HEK293T (cell line): ENCODE measurements around the gene ISG20L2.
A peak's percentile ranks its signal among the peaks of the same experiment; 100 is the strongest.

Experiments
- CTCF ChIA-PET: fragments of 350-600 bp; formaldehyde crosslinking; extraction: SDS; loops from one replicate; lab custom pipeline; 2021; ENCODE audit warnings: antibody characterized with exemption, inconsistent platforms; lab: Yijun Ruan, JAX
- POLR2A ChIA-PET: fragments of 350-600 bp; formaldehyde crosslinking; extraction: SDS; loops from one replicate; lab custom pipeline; 2020; ENCODE audit warnings: antibody characterized with exemption, inconsistent platforms; lab: Yijun Ruan, JAX
- DNase-seq: peaks from one replicate; pipeline ENCODE4 v3.0.0; 2012; ENCODE audit warnings: mixed read lengths; ENCODE audit errors: extremely low spot score
- ARNT ChIP-seq: fragments of 450-650 bp; IDR thresholded peaks from 2 replicates; pipeline ENCODE4 v1.6.1; 2017; ENCODE audit warnings: mild to moderate bottlenecking
- BHLHE40 ChIP-seq: fragments of 450-650 bp; IDR thresholded peaks from 2 replicates; pipeline ENCODE4 v1.6.1; 2016; ENCODE audit warnings: mild to moderate bottlenecking, moderate library complexity, borderline replicate concordance
- CTBP1 ChIP-seq: fragments of 450-650 bp; IDR thresholded peaks from 2 replicates; pipeline ENCODE4 v1.6.1; 2016; ENCODE audit warnings: borderline replicate concordance
- ELF4 ChIP-seq: fragments of 450-650 bp; IDR thresholded peaks from 2 replicates; pipeline ENCODE4 v1.6.1; 2017; ENCODE audit warnings: antibody characterized with exemption
- FOXA1 ChIP-seq: fragments of 450-650 bp; IDR thresholded peaks from 2 replicates; pipeline ENCODE4 v1.6.1; 2016; ENCODE audit warnings: mild to moderate bottlenecking
- FOXK2 ChIP-seq: fragments of 450-650 bp; IDR thresholded peaks from 2 replicates; pipeline ENCODE4 v1.6.1; 2016; ENCODE audit warnings: mild to moderate bottlenecking
- FOXM1 ChIP-seq: fragments of 450-650 bp; IDR thresholded peaks from 2 replicates; pipeline ENCODE4 v1.6.1; 2017; ENCODE audit warnings: mild to moderate bottlenecking, borderline replicate concordance
- HDGF ChIP-seq: fragments of 450-650 bp; IDR thresholded peaks from 2 replicates; pipeline ENCODE4 v1.6.1; 2017; ENCODE audit warnings: antibody characterized with exemption, borderline replicate concordance
- L3MBTL2 ChIP-seq: fragments of 450-650 bp; conservative IDR thresholded peaks from 2 replicates; pipeline ENCODE4 v1.6.1; 2016; ENCODE audit warnings: mild to moderate bottlenecking
- LEF1 ChIP-seq: fragments of 450-650 bp; IDR thresholded peaks from 2 replicates; pipeline ENCODE4 v1.6.1; 2017; ENCODE audit warnings: mild to moderate bottlenecking, borderline replicate concordance
- NFRKB ChIP-seq: fragments of 450-650 bp; IDR thresholded peaks from 2 replicates; pipeline ENCODE4 v1.6.1; 2016; ENCODE audit warnings: mild to moderate bottlenecking, moderate library complexity
- SP1 ChIP-seq: fragments of 450-650 bp; IDR thresholded peaks from 2 replicates; pipeline ENCODE4 v1.6.1; 2017
- SUZ12 ChIP-seq: fragments of 450-650 bp; IDR thresholded peaks from 2 replicates; pipeline ENCODE4 v1.6.1; 2016; ENCODE audit warnings: mild to moderate bottlenecking
- TARDBP ChIP-seq: fragments of 450-650 bp; IDR thresholded peaks from 2 replicates; pipeline ENCODE4 v1.6.1; 2016
- ZNF384 ChIP-seq: fragments of 450-650 bp; IDR thresholded peaks from 2 replicates; pipeline ENCODE4 v1.6.1; 2016
- TF ChIP-seq, protein P1 (sequence below): fragments of 450-650 bp; IDR thresholded peaks from 2 replicates; pipeline ENCODE4 v1.6.1; 2016

The ISG20L2 gene

DNA sequence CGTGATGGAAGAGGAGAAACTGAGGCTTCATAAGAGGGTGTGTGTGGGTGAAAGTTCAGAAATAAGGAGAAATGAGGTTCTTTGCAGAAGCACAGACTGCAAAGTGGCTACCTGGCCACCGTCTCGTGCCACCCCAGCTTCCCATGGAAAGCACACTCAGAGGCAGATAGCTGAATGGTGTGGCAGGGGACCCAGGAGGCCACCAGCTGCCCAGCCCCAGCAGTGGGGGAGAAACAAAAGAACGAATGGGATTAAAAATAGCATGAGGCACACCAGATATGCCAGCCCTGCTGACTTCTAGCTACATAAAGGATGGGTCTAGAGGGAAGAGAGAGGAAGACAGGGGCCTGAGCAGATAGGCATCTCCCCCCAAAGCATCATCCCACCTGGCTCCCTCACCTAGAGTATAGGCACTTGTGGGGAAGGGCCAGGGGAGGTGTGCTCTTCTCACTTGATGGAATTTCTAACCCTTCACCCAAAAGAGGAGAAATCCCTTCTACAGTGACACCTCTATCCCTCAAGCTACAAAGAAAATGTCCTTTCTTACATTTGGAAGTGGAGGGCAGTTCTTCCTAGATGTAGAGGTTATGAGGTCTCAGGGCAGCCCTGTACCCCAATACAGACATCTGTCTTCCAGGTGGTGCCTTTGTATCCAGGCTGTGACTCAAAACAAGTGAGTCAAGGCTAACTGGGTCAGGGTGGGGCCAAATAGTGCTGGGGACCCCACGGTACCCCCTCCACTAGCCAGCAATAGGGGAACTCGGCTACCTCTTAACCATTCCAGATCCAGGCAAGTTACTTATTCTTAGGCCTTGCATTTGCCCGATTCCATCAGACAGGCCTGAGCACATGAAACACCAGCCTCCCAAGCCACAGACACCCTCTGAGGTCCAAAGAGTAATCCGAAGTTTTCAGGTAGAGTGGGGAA lies 19.4 kb upstream of the ISG20L2 start:
- ChIA-PET CTCF (interaction anchor here (0.6 to 2.3 kb wide), 6 partner anchors 22 to 278 kb away, joined by 3 to 18 read pairs (median 4); no protein-coding TSS in a partner anchor), POLR2A (interaction anchor here (1.0 to 2.9 kb wide), 3 partner anchors 19 to 93 kb away, joined by 4 to 31 read pairs (median 30); partner anchors contain the start of genes ISG20L2, METTL25B and PRCC)
- TF ChIP-seq SUZ12: no peak
- TF ChIP-seq ZNF384: no peak
- no peak for TF ChIP-seq NFRKB
- TF ChIP-seq L3MBTL2: no peak
- TF ChIP-seq SP1: no peak
- no peak for TF ChIP-seq FOXA1
- no peak for TF ChIP-seq FOXM1
- TF ChIP-seq LEF1: no peak
- no peak for TF ChIP-seq BHLHE40
- no peak for TF ChIP-seq CTBP1
- no peak for TF ChIP-seq ARNT
- no peak for TF ChIP-seq ELF4
- no peak for TF ChIP-seq TARDBP
- TF ChIP-seq, protein P1, sequence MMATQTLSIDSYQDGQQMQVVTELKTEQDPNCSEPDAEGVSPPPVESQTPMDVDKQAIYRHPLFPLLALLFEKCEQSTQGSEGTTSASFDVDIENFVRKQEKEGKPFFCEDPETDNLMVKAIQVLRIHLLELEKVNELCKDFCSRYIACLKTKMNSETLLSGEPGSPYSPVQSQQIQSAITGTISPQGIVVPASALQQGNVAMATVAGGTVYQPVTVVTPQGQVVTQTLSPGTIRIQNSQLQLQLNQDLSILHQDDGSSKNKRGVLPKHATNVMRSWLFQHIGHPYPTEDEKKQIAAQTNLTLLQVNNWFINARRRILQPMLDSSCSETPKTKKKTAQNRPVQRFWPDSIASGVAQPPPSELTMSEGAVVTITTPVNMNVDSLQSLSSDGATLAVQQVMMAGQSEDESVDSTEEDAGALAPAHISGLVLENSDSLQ: no peak
- no peak for TF ChIP-seq HDGF
- no peak for TF ChIP-seq FOXK2
- no peak for DNase-seq

GRCh38 chr1:156746728-156747631 lies 18.4 kb upstream of the ISG20L2 start:
- TF ChIP-seq, protein P1: 0 out of 2 replicates have a peak, but pooled peaks have one; percentile 35
- TF ChIP-seq FOXA1: no peak
- no peak for TF ChIP-seq ARNT
- TF ChIP-seq NFRKB: no peak
- TF ChIP-seq HDGF: peak; percentile 71; the same call in 1 of the 2 replicates
- TF ChIP-seq ELF4: no peak
- peak; percentile 72 for DNase-seq
- ChIA-PET CTCF (interaction anchor here (0.6 to 2.3 kb wide), 6 partner anchors 21 to 281 kb away, joined by 3 to 18 read pairs (median 4); no protein-coding TSS in a partner anchor), POLR2A (interaction anchor here (1.0 to 2.9 kb wide), 4 partner anchors 11 to 94 kb away, joined by 4 to 31 read pairs (median 17); partner anchors contain the start of genes ISG20L2, METTL25B and PRCC)

DNA sequence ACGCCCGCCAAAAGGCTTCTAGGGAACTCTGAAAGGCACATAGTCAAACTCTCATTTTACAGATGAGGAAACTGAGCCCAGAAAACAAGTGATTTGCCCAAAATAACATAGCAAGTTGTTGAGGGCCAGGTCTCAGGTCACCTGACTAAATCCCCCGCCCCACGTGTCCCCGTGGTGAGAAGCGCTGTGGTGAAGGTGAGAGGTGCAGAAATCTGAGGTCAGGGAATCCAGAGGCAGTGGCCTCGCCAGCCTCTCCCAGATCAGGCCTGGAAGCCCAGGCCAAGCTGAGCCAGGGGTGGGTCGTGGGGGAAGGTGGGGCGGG lies 17.8 kb upstream of the ISG20L2 start:
- POLR2A ChIA-PET: interaction anchor here (1.4 to 2.9 kb wide), 3 partner anchors 10 to 21 kb away, joined by 4 to 31 read pairs (median 30); partner anchors contain the start of genes ISG20L2, METTL25B and PRCC
- CTCF ChIA-PET: interaction anchor here (2.3 kb wide), 1 partner anchor 20 kb away, joined by 18 read pairs; no protein-coding TSS in a partner anchor
- no peak for DNase-seq
- TF ChIP-seq HDGF (no peak), TARDBP (no peak), SUZ12 (no peak), NFRKB (no peak), FOXA1 (no peak), BHLHE40 (no peak), SP1 (no peak), L3MBTL2 (no peak), CTBP1 (no peak), ELF4 (no peak)
- TF ChIP-seq, protein P1: no peak

- TF ChIP-seq HDGF (no peak), NFRKB (no peak)
- no peak for DNase-seq
- POLR2A ChIA-PET: interaction anchor here (1.4 to 2.9 kb wide), 3 partner anchors 10 to 22 kb away, joined by 4 to 31 read pairs (median 30); partner anchors contain the start of genes ISG20L2, METTL25B and PRCC
These were observed 17.3 kb upstream of the ISG20L2 start for GRCh38 chr1:156745881-156746280.

DNA sequence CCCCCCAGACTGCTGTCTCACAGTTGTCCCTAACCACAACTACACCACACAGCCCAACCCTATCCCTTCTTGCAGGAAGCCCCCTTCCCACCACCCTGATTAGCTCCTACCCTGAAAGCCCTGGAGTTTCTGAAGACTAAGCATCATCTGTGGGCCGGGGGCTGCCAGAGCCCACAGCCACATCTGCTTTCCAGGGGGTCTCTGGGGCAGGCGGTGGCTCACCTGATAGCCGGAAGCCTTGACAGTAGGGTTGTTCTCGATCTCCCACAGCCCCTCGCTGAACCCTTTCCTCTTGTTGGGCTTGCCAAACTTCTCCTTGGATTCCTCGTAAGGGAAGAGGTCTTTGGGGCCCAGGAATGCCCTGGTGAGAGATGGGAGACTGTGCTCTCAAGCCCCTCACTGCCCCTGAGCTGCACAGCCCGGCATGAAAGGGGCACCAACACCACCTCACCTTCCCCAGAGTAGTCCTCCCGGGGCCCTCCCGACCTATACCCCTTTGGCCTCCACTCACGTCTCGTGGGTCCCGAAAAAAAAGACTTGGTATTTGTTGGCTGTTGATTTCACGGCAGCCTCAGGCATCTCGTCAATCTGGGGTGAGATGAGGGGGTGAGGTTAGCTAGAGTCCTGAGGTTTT lies 16.3 kb upstream of the ISG20L2 start:
- ChIA-PET CTCF (no interaction called here), POLR2A (interaction anchor here (0.7 kb wide), 1 partner anchor 24 kb away, joined by 3 read pairs; no protein-coding TSS in a partner anchor)
- no peak for TF ChIP-seq FOXK2
- no peak for TF ChIP-seq HDGF
- no peak for TF ChIP-seq FOXA1
- no peak for TF ChIP-seq TARDBP
- TF ChIP-seq, protein P1: no peak
- TF ChIP-seq SP1: no peak
- no peak for DNase-seq

More at GRCh38 chr1:156745881-156746280, 17.3 kb upstream of the ISG20L2 start:
- CTCF ChIA-PET: interaction anchor here (2.3 kb wide), 1 partner anchor 20 kb away, joined by 18 read pairs; no protein-coding TSS in a partner anchor
